RCC 7860 (cell line): ENCODE results near the gene EGLN2.
"Not testable (repeated sequence)": the region's sequence is repeated elsewhere in the genome, so short reads cannot be mapped to it uniquely, and the experiment has no call there.

Source experiments
- DNase-seq: peaks from one replicate; pipeline ENCODE4 v3.0.0-alpha.2; 2015; ENCODE audit warnings: low spot score
- FAIRE-seq: peaks from 2 replicates; lab custom pipeline; 2012; peaks lifted over from hg19 to GRCh38; lab: Jason Lieb, UNC

Gene EGLN2

DNA sequence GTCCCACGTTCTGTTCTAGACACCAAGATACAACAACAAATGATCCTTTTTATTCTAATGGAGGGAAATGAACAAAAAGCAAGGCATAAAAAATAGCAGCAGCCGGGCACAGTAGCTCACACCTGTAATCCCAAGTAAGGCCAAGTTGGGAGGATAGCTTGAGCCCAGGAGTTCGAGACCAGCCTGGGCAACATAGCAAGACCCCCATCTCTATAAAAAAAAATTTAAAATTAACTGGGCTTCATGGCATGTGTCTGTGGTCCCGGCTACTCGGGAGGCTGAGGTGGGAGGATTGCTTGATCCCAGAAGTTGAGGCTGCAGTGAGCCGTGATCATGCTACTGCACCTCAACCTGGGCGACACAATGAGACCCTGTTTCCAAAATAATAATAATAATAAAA is 22.6 kb upstream of the EGLN2 start:
- DNase-seq (no peak), FAIRE-seq (no peak)

DNA sequence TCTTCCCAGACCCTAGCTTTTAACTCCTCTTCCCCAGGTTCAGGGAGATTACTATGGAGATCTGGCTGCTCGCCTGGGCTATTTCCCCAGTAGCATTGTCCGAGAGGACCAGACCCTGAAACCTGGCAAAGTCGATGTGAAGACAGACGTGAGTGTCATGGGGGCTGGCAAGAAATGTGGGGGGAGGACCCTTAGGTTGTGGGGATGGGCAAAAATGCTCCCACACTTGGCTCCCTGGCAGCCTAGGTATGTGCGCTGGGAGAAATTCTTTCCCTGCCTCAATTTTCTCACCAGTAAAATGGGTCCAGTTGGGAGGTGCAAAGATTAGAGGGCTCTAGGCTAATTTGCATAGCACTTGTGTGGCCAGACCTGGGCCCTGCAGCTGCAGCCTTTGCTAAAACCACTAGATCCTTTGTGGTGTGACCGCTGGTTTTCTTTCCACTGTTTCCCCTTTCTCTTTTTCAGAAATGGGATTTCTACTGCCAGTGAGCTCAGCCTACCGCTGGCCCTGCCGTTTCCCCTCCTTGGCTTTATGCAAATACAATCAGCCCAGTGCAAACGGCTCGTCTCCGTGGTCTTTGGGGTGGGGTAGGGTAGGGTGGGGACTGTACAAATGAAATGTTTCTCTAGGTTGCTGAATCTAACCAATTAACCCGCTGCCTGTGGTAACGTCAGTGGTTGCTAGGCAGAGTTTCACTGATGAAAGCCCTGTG is 21.9 kb upstream of the EGLN2 start:
- no peak for FAIRE-seq

DNA sequence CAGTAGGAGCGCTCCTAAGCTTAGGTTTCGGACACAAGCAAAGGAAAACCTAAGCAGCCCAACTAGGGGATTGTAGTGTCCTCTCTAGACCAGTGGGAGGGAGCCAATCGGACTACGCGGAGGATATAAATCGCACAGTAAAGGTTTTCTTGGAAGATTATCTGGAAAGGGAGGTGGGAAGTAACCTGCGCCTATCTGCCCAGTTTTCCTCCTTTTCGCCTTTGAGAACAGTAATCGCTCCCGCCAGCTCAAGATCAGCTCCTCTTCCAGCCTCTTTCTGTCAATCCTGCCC is 21.4 kb upstream of the EGLN2 start:
- no peak for FAIRE-seq

More for the DNA sequence above, 21.9 kb upstream of the EGLN2 start:
- DNase-seq = peak; percentile 74

DNA sequence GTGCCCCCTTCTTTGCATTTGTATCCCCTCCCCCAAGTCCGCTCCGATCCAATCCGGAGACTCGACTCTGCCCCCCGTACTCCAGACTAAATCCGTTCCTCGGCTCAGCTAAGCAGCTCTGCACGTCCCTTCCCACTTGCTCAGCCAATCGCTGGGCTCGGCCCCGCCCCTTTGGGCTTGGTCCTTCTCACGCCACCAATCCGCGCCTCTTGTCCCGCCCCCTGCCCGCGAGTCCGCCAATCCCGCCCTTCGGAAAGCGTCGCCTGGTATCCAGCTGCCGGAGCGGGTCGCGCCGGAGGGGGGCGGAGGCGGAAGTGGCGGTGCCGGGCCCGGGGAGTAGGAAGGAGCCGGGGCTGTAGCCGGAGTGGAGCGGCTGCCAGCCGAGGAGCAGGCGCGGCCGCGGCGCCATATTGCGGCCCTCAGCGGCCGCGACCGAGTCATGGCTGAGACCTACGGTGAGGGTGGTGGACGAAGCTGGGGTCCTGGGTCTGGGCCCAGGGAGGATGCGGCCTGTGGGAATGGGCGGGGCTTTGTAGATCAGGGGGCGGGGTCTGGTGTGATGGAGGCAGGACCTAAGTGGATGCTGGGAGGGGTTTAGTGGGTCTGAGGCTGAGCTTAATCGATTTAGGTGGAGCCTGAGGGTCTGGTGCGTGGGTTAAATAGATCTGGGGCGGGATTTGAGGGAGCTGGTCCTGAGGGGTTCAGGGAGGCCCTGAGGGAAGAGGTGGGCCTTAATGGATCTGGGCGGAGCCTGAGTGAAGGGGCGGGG is 20.9 kb upstream of the EGLN2 start, which contains the start of gene RAB4B:
Gene RAB4B, plus strand, starts transcription at position 311 of the 769 bp plus-strand sequence. Its CDS starts 129 bp downstream, at position 440.
- peak; percentile 95 for DNase-seq
- peak; percentile 81 for FAIRE-seq

More for the DNA sequence above, 21.4 kb upstream of the EGLN2 start:
- DNase-seq = no peak

DNA sequence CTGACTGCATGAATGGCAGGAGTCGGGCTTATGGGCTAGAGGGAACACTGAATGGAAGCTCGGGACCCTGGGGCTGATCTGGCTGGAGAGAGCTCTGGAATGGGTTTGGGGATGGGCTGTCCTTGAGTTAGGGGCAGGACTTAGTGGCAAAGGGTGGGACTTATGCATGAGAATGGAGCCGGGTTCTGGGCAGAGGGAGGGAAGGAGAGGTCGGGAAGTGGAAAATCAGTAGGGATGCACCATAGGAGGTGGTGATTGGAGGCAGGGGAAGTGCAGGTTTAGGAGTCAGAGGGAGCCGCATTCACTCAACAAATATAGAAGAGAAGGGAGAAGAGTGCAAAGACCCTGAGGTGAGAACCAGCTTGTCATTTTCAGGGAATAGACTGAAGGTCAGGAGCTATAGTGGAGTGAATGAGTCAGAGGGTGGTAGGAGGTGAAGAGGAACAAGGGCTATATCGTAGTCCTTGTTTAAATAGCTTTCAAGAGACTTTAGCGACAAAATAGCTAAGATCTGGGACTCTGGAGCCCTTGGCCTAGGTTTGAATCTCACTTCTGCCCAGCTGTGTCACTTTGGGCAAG is 20.2 kb upstream of the EGLN2 start:
- DNase-seq = peak; percentile 4
- no peak for FAIRE-seq

DNA sequence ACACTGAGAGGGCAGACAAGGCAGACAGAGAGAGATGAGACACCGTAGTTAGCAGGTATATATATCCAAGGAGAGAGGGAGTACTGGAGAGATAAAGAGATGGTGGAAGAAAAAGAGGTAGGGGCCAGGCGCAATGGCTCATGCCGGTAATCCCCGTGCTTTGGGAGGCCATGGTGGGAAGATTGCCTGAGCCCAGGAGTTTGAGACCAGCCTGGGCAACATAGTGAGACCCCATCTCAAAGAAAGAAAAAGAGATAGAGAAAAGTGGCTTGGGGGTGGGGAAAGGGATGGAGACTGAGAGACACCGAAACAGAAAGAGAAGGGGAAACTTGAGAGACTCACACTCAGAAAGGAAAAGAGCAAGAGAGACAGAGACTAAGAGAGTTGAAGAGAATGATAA is 18.4 kb upstream of the EGLN2 start:
- FAIRE-seq (no peak), DNase-seq (no peak)

DNA sequence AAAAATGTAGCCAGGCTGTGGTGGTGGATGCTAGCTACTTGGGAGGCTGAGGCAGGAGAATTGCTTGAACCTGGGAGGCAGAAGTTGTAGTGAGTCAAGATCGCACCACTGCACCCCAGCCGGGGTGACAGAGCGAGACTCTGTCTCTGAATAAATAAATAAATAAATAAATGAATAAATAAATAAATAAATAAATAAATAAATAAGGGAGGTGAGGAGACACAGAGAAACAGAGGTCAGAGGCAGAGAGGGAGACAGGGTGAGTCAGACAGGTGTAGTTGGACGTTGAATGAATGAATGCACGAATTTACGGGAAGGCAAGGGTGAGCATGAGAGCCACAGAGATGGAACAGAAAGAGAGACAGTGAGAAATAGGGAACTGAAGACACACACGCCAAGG is 17.9 kb upstream of the EGLN2 start:
- no peak for FAIRE-seq
- no peak for DNase-seq

DNA sequence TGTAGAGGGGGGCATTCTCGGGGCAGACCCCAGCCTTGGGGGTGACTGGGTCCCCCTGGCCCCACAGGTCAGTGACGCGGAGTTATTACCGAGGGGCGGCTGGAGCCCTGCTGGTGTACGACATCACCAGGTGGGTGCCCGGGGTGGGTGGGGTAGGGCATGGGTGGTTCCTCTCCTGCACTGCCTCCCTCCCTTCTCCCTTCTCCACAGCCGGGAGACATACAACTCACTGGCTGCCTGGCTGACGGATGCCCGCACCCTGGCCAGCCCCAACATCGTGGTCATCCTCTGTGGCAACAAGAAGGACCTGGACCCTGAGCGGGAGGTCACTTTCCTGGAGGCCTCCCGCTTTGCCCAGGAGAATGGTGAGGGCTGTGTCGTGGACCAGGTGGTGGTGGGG is 15.3 kb upstream of the EGLN2 start:
- FAIRE-seq (no peak), DNase-seq (no peak)

DNA sequence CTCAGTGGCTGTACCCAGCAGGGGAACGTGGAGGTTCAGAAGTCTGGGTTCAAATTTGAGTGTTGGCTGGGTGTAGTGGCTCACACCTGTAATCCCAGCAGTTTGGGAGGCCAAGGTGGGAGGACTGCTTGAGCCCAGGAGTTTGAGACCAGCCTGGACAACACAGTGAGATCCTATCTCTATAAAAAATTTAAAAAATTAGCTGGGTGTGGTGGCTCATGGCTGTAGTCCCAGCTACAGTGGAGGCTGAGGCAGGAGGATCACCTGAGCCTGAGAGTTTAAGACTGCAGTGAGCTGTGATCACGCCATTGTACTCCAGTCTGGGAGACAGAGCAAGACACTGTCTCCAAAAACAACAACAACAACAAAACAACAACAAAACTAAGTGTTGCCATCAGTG is 14.8 kb upstream of the EGLN2 start:
- DNase-seq, FAIRE-seq: not testable (repeated sequence)

DNA sequence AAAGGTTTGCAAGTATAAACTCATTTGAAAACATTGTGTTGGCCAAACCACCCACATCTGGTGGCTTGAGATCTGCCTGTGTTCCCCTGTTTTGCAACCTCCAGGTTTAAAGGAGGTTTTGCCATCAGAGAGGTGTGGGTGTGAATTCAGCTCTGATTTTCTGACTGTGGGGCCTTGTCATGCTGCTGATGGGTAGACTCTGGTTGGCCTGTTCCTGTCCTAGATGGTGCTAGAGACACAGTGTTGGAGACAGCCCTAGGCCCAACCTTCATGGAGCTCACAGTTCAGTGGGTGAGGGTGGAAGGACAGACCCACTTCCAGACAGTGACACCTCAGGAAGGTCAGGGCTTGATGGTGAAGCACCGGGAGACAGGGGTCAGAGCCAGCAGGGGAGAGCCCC is 13.5 kb upstream of the EGLN2 start:
- no peak for DNase-seq
- no peak for FAIRE-seq

DNA sequence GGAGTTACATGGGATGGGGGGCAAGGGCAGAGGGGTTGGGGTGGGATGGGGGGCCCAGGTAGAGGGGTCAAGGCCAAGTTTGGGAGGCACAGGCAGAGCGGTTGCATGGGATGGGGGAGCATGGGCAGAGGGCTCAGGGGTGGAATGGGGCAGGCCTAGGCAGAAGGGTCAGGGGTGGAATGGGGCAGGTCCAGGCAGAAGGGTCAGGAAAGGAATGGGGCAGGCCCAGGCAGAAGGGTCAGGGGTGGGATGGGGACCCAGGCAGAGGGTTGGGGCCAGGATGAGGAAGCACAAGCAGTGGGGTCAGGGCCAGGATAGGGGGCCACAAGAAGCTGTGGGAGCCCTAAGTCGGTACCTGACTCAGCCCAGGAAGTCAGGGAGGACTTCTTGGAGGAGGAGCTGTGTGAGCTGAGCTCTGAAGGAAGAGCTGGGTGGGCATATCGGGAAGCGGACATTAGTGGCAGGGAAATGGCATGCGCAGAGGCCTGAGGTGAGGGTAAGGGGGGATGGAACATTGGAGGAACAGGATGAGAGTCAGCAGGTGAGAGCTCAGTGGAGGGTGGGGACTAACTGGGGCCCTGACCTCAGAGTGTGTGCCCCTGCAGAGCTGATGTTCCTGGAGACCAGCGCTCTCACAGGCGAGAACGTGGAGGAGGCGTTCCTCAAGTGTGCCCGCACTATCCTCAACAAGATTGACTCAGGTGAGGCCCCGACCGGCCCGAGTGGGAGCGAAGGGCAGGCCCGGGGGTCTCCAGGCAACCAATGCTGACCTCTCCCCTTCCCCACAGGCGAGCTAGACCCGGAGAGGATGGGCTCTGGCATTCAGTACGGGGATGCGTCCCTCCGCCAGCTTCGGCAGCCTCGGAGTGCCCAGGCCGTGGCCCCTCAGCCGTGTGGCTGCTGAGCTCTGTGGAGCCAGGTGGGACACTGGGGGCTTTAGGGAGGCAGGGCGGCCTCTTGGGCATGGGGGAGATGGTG is 12.6 kb upstream of the EGLN2 start:
- DNase-seq (no peak), FAIRE-seq (no peak)

DNA sequence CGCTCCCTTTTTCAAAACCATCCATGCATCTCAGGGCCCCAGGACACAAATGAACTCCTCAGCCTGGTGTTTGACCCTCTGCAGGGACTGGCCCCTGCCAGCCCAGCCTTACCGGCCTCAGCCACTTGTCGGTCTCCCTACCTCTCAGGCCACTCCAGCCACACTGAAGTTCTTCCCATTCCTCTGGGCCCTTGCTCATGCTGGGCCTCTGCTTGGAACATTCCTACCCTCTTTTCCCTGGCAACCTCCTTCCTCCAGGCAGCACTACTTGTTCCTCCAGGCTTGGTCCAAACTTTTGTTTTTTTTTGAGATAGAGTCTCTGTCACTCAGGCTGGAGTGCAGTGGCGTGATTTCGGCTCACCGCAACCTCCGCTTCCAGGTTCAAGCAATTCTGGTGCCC is 7.6 kb upstream of the EGLN2 start:
- DNase-seq = no peak
- FAIRE-seq = no peak

DNA sequence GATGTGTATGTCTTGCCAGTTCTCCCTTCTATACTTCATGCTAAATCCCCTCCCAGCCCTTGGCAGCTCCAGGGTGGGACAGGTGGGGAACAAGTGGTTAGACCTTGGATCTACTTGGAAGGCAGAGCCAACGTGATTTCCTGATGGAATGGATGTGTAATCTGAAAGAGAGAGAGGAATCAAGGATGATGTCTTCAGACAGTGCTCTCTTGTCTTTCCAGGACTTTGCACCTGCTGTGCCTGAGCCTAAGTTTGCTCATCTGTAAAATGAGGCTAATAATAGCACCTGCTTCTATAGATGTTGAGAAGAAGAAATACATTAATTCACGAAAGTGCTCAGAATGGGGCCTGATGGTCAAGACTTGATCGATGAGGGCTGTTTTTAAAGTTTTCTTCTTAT is 7.0 kb upstream of the EGLN2 start:
- FAIRE-seq = no peak
- no peak for DNase-seq

DNA sequence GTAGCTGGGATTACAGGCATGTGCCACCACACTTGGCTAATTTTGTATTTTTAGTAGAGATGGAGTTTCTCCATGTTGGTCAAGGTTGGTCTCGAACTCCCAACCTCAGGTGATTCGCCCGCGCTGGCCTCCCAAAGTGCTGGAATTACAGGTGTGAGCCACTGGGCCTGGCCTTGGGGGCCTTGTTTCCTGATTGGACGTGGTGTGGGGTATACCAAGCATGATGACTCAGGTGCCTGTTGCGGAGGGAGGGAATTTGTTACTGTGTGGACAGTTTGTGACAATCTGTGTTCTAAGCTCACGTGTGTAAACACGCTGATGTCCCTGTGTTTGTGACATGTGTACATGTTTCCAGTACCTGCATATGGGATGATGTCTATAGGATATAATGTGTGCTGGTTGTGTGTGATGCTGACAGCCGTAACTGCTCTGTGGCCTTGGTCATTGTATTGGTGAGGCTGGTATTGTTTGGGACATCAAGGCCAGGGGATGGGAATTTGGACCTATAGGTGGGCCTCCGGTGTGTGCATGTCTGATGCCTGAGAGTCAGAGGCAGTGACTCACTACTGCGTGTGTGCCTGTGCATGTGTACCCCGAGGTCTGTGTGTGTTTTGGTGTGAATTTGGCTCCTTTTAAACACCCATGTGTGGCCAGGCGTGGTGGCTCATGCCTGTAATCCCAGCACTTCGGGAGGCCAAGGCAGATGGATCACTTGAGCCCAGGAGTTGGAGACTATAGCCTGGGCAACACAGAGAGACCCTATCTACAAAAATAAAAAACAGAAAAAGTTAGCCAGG is 1.6 kb upstream of the EGLN2 start:
- DNase-seq (no peak), FAIRE-seq (no peak)

DNA sequence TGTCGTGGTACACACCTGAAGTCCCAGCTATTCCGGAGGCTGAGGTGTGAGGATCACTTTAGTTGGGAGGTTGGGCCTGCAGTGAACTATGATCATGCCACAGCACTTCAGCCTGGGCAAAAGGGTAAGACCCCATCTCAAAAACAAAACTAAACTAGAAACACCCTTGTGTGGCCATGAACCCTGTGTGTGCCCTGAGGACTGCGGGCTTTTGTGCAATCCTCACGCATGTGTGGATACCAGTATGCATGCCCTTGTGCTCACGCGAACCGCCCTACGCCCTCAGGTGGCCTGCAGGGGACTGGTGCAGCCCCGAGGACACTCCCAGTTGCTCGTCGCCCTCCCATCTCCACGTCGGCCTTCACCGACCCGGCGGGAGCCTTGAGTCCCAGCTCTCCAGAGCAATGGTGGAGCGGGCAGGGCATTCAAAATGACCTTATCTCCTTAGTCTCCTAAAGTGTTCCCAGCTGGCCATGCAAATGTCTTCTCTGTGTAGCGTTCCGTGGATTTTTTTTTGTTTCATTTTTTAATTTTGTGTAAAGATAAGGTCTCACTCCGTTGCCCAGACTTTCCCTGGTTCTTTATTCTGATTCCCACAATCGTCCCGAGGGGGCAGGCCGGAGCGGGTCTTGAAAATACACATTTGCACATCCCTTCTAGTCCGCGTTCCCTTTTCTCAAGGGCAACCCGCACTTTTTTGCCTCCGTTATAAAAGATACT is 868 bp upstream of the EGLN2 start:
- DNase-seq = no peak
- FAIRE-seq = no peak

DNA sequence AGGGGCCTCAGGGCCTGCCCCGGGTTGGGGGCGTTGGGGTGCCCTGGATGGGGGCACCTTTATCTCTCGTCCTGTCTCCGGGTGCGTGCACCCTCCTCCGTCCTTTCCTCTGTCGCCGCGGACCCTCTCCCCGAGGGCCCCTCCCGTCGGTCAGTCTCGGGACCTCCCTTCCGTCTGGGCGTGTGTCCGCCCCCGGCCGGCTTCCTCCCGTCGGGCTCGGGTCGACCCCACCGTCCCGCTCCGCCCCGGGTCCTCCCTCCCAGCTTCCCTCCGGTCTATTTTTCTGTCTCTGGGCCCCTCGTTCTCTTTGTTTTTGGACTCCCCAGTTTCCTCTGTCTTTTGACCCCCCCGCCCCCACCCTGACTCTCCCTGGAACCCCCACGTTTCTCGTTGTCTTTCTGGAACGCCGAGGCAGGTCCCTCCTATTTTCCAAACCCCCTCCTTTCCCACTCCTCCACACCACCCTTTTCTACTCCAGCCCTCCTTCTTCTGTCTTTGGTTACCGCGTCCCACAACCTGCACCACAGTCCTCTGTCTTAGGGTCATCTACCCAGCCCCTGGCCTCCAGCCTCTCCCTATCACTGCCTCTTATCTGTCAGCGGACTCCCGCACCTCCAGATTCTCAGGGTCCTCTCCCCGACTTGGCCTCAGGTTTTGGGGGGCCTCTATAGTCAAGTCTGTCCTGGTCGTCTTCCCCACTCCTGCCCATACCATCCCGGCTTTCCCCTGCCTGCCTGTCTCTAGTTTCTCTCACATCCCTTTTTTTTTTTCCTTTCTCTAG is 757 bp downstream of the EGLN2 start:
- no peak for DNase-seq
- FAIRE-seq = no peak

DNA sequence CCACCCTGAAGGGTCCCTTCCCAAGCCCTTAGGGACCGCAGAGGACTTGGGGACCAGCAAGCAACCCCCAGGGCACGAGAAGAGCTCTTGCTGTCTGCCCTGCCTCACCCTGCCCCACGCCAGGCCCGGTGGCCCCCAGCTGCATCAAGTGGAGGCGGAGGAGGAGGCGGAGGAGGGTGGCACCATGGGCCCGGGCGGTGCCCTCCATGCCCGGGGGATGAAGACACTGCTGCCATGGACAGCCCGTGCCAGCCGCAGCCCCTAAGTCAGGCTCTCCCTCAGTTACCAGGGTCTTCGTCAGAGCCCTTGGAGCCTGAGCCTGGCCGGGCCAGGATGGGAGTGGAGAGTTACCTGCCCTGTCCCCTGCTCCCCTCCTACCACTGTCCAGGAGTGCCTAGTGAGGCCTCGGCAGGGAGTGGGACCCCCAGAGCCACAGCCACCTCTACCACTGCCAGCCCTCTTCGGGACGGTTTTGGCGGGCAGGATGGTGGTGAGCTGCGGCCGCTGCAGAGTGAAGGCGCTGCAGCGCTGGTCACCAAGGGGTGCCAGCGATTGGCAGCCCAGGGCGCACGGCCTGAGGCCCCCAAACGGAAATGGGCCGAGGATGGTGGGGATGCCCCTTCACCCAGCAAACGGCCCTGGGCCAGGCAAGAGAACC is 1.5 kb downstream of the EGLN2 start:
- no peak for FAIRE-seq
- DNase-seq = no peak

DNA sequence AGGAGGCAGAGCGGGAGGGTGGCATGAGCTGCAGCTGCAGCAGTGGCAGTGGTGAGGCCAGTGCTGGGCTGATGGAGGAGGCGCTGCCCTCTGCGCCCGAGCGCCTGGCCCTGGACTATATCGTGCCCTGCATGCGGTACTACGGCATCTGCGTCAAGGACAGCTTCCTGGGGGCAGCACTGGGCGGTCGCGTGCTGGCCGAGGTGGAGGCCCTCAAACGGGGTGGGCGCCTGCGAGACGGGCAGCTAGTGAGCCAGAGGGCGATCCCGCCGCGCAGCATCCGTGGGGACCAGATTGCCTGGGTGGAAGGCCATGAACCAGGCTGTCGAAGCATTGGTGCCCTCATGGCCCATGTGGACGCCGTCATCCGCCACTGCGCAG is 2.0 kb downstream of the EGLN2 start:
- DNase-seq (no peak), FAIRE-seq (no peak)
